CD4-positive, alpha-beta memory T cell (primary cell): ENCODE measurements around the gene TMEM108. TPM values are rescaled to one million over a fixed set of nuclear protein-coding genes. Genes with fewer than 3 reads are reported as not detected.

Experiments used
- CTCF ChIA-PET: fragments of 350-600 bp; sonication (Branson Sonifier 250); formaldehyde crosslinking; loops from one replicate; lab custom pipeline; 2021; ENCODE audit warnings: inconsistent platforms; ENCODE audit not compliant: partially characterized antibody; lab: Charles Lee
- POLR2A ChIA-PET: fragments of 350-600 bp; sonication (Branson Sonifier 250); formaldehyde crosslinking; loops from one replicate; lab custom pipeline; 2021; ENCODE audit not compliant: partially characterized antibody; lab: Charles Lee
- DNase-seq, 5 donors: peaks; one replicate each; pipeline versions ENCODE4 v3.0.0 to v3.0.0-alpha.2; 2020 to 2022; ENCODE audit warnings: mixed read lengths in 1 of 5
- H3K27ac ChIP-seq: one replicate; pipeline ENCODE4 v1.7.0; 2013; ENCODE audit warnings: low read depth, low read length
- H3K27me3 ChIP-seq: 2 replicates; pipeline ENCODE4 v1.7.0; 2013; ENCODE audit warnings: mild to moderate bottlenecking, low read length, moderate library complexity; ENCODE audit not compliant: insufficient read depth
- H3K36me3 ChIP-seq: 2 replicates; pipeline ENCODE4 v1.7.0; 2013; ENCODE audit warnings: mild to moderate bottlenecking, low read length, moderate library complexity; ENCODE audit not compliant: insufficient read depth
- H3K4me1 ChIP-seq: 2 replicates; pipeline ENCODE4 v1.7.0; 2013; ENCODE audit warnings: mild to moderate bottlenecking, low read length, moderate library complexity; ENCODE audit not compliant: insufficient read depth
- H3K4me3 ChIP-seq, 2 donors: one replicate each; pipeline ENCODE4 v1.7.0; 2013; ENCODE audit warnings: low read length in 2 of 2, mild to moderate bottlenecking in 1 of 2
- H3K9me3 ChIP-seq, 2 donors: one replicate each; pipeline ENCODE4 v1.7.0; 2013; ENCODE audit warnings: low read length in 2 of 2, control low read depth in 1 of 2; ENCODE audit not compliant: control insufficient read depth in 1 of 2
- H3K27ac Mint-ChIP-seq, 7 donors: one replicate each; pipeline ENCODE4 v1.8.0; 2020 to 2021; ENCODE audit warnings: mixed read lengths in 7 of 7, mild to moderate bottlenecking in 6 of 7, inconsistent platforms in 3 of 7, moderate library complexity in 3 of 7
- H3K27me3 Mint-ChIP-seq, 2 donors: one replicate each; pipeline ENCODE4 v1.8.0; 2020 to 2021; ENCODE audit warnings: mixed read lengths in 2 of 2
- H3K36me3 Mint-ChIP-seq, 2 donors: one replicate each; pipeline ENCODE4 v1.8.0; 2020 to 2021; ENCODE audit warnings: mixed read lengths in 2 of 2, inconsistent platforms in 1 of 2, mild to moderate bottlenecking in 1 of 2
- H3K4me1 Mint-ChIP-seq, 4 donors: one replicate each; pipeline ENCODE4 v1.8.0; 2020 to 2021; ENCODE audit warnings: mixed read lengths in 4 of 4, mild to moderate bottlenecking in 1 of 4
- H3K4me3 Mint-ChIP-seq, 8 donors: one replicate each; pipeline ENCODE4 v1.8.0; 2020 to 2021; ENCODE audit warnings: mixed read lengths in 8 of 8, mild to moderate bottlenecking in 7 of 8, moderate library complexity in 6 of 8, inconsistent platforms in 3 of 8
- H3K9me3 Mint-ChIP-seq, 8 donors: one replicate each; pipeline ENCODE4 v1.8.0; 2020 to 2021; ENCODE audit warnings: mixed read lengths in 8 of 8, mild to moderate bottlenecking in 5 of 8, inconsistent platforms in 3 of 8, moderate library complexity in 1 of 8
- intact Hi-C: fragments of 100-400 bp; cut with micrococcal nuclease; formaldehyde crosslinking; loops from one replicate; pipeline ENCODE4 v1.15.1; 2023
- polyA plus RNA-seq, 2 donors: library from polyadenylated mRNA; unstranded; fragments of 300-500 nt; fragmentation: Illumina TruSeq; gene quantifications; one replicate each; pipeline ENCODE4 v1.2.3, GENCODE V29; 2021
- total RNA-seq, 2 experiments: library from RNA; stranded (reverse); gene quantifications; one replicate each; pipeline ENCODE4 v1.2.3, GENCODE V29; 2021

Gene TMEM108
- total and polyA plus RNA-seq, 4 experiments from 2014 or later, result not detected

GRCh38 chr3:133053532-133053931 is 15.3 kb downstream of the TMEM108 start:
- H3K36me3 ChIP-seq, result no peaks in the 10 kb centered on the region
- Mint-ChIP-seq H3K4me1 (no peaks in the 10 kb centered on the region), H3K4me3 (no peak overlapping the region), H3K27ac (no peak overlapping the region), H3K9me3 (peaks cover 0 to 5% (median 0%) of the 10 kb centered on the region in 8 donors), H3K27me3 (peaks cover 3 to 4% of the 10 kb centered on the region in 2 donors), H3K36me3 (no peaks in the 10 kb centered on the region)
- no peaks in the 10 kb centered on the region for H3K4me1 ChIP-seq
- DNase-seq, result no peak
- H3K4me3 ChIP-seq, result no peak overlapping the region
- no peaks in the 10 kb centered on the region for H3K27me3 ChIP-seq
- ChIA-PET CTCF (no interaction called here), POLR2A (no interaction called here)
- intact Hi-C loops, result no loop called here
- no peaks in the 10 kb centered on the region for H3K9me3 ChIP-seq
- H3K27ac ChIP-seq, result no peak overlapping the region

GRCh38 chr3:133054586-133054985 is 16.4 kb downstream of the TMEM108 start:
- Histone ChIP-seq H3K9me3 (no peaks in the 10 kb centered on the region), H3K27ac (no peak overlapping the region), H3K36me3 (no peaks in the 10 kb centered on the region), H3K4me3 (no peak overlapping the region), H3K4me1 (no peaks in the 10 kb centered on the region), H3K27me3 (no peaks in the 10 kb centered on the region)
- no peaks in the 10 kb centered on the region for H3K4me1 Mint-ChIP-seq
- H3K4me3 Mint-ChIP-seq, result no peak overlapping the region
- no peak overlapping the region for H3K27ac Mint-ChIP-seq
- ChIA-PET POLR2A (no interaction called here), CTCF (interaction anchor here (1.4 kb wide), 1 partner anchor 13 kb away, joined by 3 read pairs; no protein-coding TSS in a partner anchor)
- H3K9me3 Mint-ChIP-seq, result peaks cover 0 to 5% (median 0%) of the 10 kb centered on the region in 8 donors
- intact Hi-C loops, result no loop called here
- no peaks in the 10 kb centered on the region for H3K36me3 Mint-ChIP-seq
- DNase-seq, result no peak
- peaks cover 3 to 4% of the 10 kb centered on the region in 2 donors for H3K27me3 Mint-ChIP-seq

- Mint-ChIP-seq H3K9me3 (peaks cover 0 to 3% (median 0%) of the 10 kb centered on the region in 8 donors), H3K27me3 (peaks cover 3 to 4% of the 10 kb centered on the region in 2 donors), H3K36me3 (no peaks in the 10 kb centered on the region), H3K4me1 (no peaks in the 10 kb centered on the region), H3K4me3 (no peak overlapping the region), H3K27ac (no peak overlapping the region)
- no peak for DNase-seq
- H3K27me3 ChIP-seq, result no peaks in the 10 kb centered on the region
- H3K36me3 ChIP-seq, result no peaks in the 10 kb centered on the region
- no peak overlapping the region for H3K4me3 ChIP-seq
- no peak overlapping the region for H3K27ac ChIP-seq
- intact Hi-C loops, result no loop called here
- CTCF ChIA-PET, result interaction anchor here (1.4 kb wide), 1 partner anchor 12 kb away, joined by 3 read pairs; no protein-coding TSS in a partner anchor
- no peaks in the 10 kb centered on the region for H3K9me3 ChIP-seq
- POLR2A ChIA-PET, result no interaction called here
- no peaks in the 10 kb centered on the region for H3K4me1 ChIP-seq
Observed at GRCh38 chr3:133055339-133055738, 17.1 kb downstream of the TMEM108 start.

- no peak overlapping the region for H3K27ac Mint-ChIP-seq
- peaks cover 1 to 3% of the 10 kb centered on the region in 2 donors for H3K27me3 Mint-ChIP-seq
- Histone ChIP-seq H3K9me3 (no peaks in the 10 kb centered on the region), H3K27ac (no peak overlapping the region), H3K27me3 (no peaks in the 10 kb centered on the region), H3K4me1 (no peaks in the 10 kb centered on the region), H3K4me3 (no peak overlapping the region), H3K36me3 (no peaks in the 10 kb centered on the region)
- CTCF ChIA-PET, result no interaction called here
- peaks cover 0 to 4% (median 0%) of the 10 kb centered on the region in 8 donors for H3K9me3 Mint-ChIP-seq
- H3K4me3 Mint-ChIP-seq, result no peak overlapping the region
- POLR2A ChIA-PET, result no interaction called here
- DNase-seq, result no peak
- H3K36me3 Mint-ChIP-seq, result no peaks in the 10 kb centered on the region
- no peaks in the 10 kb centered on the region for H3K4me1 Mint-ChIP-seq
- intact Hi-C loops, result no loop called here
Observed at GRCh38 chr3:133058243-133058642, 20.1 kb downstream of the TMEM108 start.

- H3K4me3 ChIP-seq, result no peak overlapping the region
- H3K27me3 ChIP-seq, result no peaks in the 10 kb centered on the region
- POLR2A ChIA-PET, result no interaction called here
- H3K4me1 Mint-ChIP-seq, result no peaks in the 10 kb centered on the region
- no peak for DNase-seq
- H3K27ac Mint-ChIP-seq, result no peak overlapping the region
- H3K9me3 Mint-ChIP-seq, result peaks cover 0 to 4% (median 0%) of the 10 kb centered on the region in 8 donors
- no peaks in the 10 kb centered on the region for H3K4me1 ChIP-seq
- CTCF ChIA-PET, result no interaction called here
- H3K9me3 ChIP-seq, result no peaks in the 10 kb centered on the region
- H3K27me3 Mint-ChIP-seq, result peaks cover under 1 to 1% of the 10 kb centered on the region in 2 donors
- no peaks in the 10 kb centered on the region for H3K36me3 Mint-ChIP-seq
- no peak overlapping the region for H3K4me3 Mint-ChIP-seq
- H3K27ac ChIP-seq, result no peak overlapping the region
- intact Hi-C loops, result no loop called here
- no peaks in the 10 kb centered on the region for H3K36me3 ChIP-seq
Observed at GRCh38 chr3:133058831-133059230, 20.6 kb downstream of the TMEM108 start.

- H3K27me3 Mint-ChIP-seq, result peaks cover 0 to 2% of the 10 kb centered on the region in 2 donors
- Histone ChIP-seq H3K4me1 (no peaks in the 10 kb centered on the region), H3K27me3 (no peaks in the 10 kb centered on the region), H3K27ac (no peak overlapping the region), H3K36me3 (no peaks in the 10 kb centered on the region), H3K4me3 (no peak overlapping the region), H3K9me3 (no peaks in the 10 kb centered on the region)
- intact Hi-C loops, result no loop called here
- ChIA-PET POLR2A (no interaction called here), CTCF (no interaction called here)
- H3K9me3 Mint-ChIP-seq, result peaks cover 0 to 4% (median 0%) of the 10 kb centered on the region in 8 donors
- no peak for DNase-seq
- H3K36me3 Mint-ChIP-seq, result no peaks in the 10 kb centered on the region
- H3K4me1 Mint-ChIP-seq, result no peaks in the 10 kb centered on the region
- H3K4me3 Mint-ChIP-seq, result no peak overlapping the region
- H3K27ac Mint-ChIP-seq, result no peak overlapping the region
Observed at GRCh38 chr3:133065193-133065961, 27.2 kb downstream of the TMEM108 start.

GRCh38 chr3:133066026-133066425 is 27.8 kb downstream of the TMEM108 start:
- Histone ChIP-seq H3K27ac (no peak overlapping the region), H3K9me3 (no peaks in the 10 kb centered on the region), H3K27me3 (no peaks in the 10 kb centered on the region), H3K4me1 (no peaks in the 10 kb centered on the region), H3K36me3 (no peaks in the 10 kb centered on the region), H3K4me3 (no peak overlapping the region)
- DNase-seq, result no peak
- H3K36me3 Mint-ChIP-seq, result no peaks in the 10 kb centered on the region
- intact Hi-C loops, result no loop called here
- peaks cover 0 to 2% of the 10 kb centered on the region in 2 donors for H3K27me3 Mint-ChIP-seq
- ChIA-PET POLR2A (no interaction called here), CTCF (no interaction called here)
- H3K4me1 Mint-ChIP-seq, result no peaks in the 10 kb centered on the region
- H3K27ac Mint-ChIP-seq, result no peak overlapping the region
- no peak overlapping the region for H3K4me3 Mint-ChIP-seq
- peaks cover 0 to 4% (median 0%) of the 10 kb centered on the region in 8 donors for H3K9me3 Mint-ChIP-seq
